ENCODE data around the gene CD9.
A peak's percentile ranks its signal among the peaks of the same experiment; 100 is the strongest.

The CD9 gene

GRCh38 chr12:6285063-6285477 lies 84.9 kb downstream of the CD9 start:
- TF ChIP-seq ZNF8 (CRISPR knock-in tag; IDR thresholded peaks at IDR 0.05) (no peak), PPARA (CRISPR knock-in tag; IDR thresholded peaks at IDR 0.05; ENCODE audit: borderline replicate concordance) (no peak), BACH2 (CRISPR knock-in tag; IDR thresholded peaks at IDR 0.05; ENCODE audit: borderline replicate concordance) (no peak), ESRRG (CRISPR knock-in tag; IDR thresholded peaks at IDR 0.05) (no peak), ZFP30 (CRISPR knock-in tag; IDR thresholded peaks at IDR 0.05) (no peak), TCF4 (CRISPR knock-in tag; IDR thresholded peaks at IDR 0.05; ENCODE audit: borderline replicate concordance) (no peak), CSRNP3 (CRISPR knock-in tag; IDR thresholded peaks at IDR 0.05) (no peak), POU6F1 (CRISPR knock-in tag; IDR thresholded peaks at IDR 0.05; ENCODE audit: borderline replicate concordance, low read depth) (no peak), SNAI2 (CRISPR knock-in tag; IDR thresholded peaks at IDR 0.05) (no peak), ZNF565 (CRISPR knock-in tag; conservative IDR thresholded peaks at IDR 0.05; ENCODE audit: low read depth) (no peak), PATZ1 (CRISPR knock-in tag; IDR thresholded peaks at IDR 0.05; ENCODE audit: borderline replicate concordance) (no peak), TOX (CRISPR knock-in tag; IDR thresholded peaks at IDR 0.05; ENCODE audit: borderline replicate concordance) (no peak), ARNTL (CRISPR knock-in tag; IDR thresholded peaks at IDR 0.05; ENCODE audit: borderline replicate concordance, low read depth) (no peak), GLIS3 (CRISPR knock-in tag; IDR thresholded peaks at IDR 0.05) (no peak), ZC3H10 (CRISPR knock-in tag; IDR thresholded peaks at IDR 0.05) (no peak), CSDC2 (CRISPR knock-in tag; IDR thresholded peaks at IDR 0.05) (no peak), RARB (CRISPR knock-in tag; IDR thresholded peaks at IDR 0.05) (no peak), ZNF70 (CRISPR knock-in tag; IDR thresholded peaks at IDR 0.05) (no peak)
- ATAC-seq, result peak; percentile 82

GRCh38 chr12:6285532-6286306 lies 85.5 kb downstream of the CD9 start:
- no peak for TF ChIP-seq TSHZ2 (CRISPR knock-in tag; IDR thresholded peaks at IDR 0.05)
- no peak for TF ChIP-seq POU6F1 (CRISPR knock-in tag; IDR thresholded peaks at IDR 0.05; ENCODE audit: borderline replicate concordance, low read depth)
- no peak for TF ChIP-seq SNAI2 (CRISPR knock-in tag; IDR thresholded peaks at IDR 0.05)
- TF ChIP-seq GLIS3 (CRISPR knock-in tag; IDR thresholded peaks at IDR 0.05), result no peak
- TF ChIP-seq ZNF8 (CRISPR knock-in tag; IDR thresholded peaks at IDR 0.05), result no peak
- no peak for TF ChIP-seq ZFP3 (CRISPR knock-in tag; IDR thresholded peaks at IDR 0.05)
- no peak for TF ChIP-seq CREB5 (CRISPR knock-in tag; IDR thresholded peaks at IDR 0.05; ENCODE audit: low read depth)
- no peak for TF ChIP-seq ZFP30 (CRISPR knock-in tag; IDR thresholded peaks at IDR 0.05)
- TF ChIP-seq PATZ1 (CRISPR knock-in tag; IDR thresholded peaks at IDR 0.05; ENCODE audit: borderline replicate concordance), result no peak
- TF ChIP-seq ZNF70 (CRISPR knock-in tag; IDR thresholded peaks at IDR 0.05), result no peak
- TF ChIP-seq ZC3H10 (CRISPR knock-in tag; IDR thresholded peaks at IDR 0.05), result no peak
- no peak for TF ChIP-seq ESRRG (CRISPR knock-in tag; IDR thresholded peaks at IDR 0.05)
- TF ChIP-seq OSR1 (CRISPR knock-in tag; IDR thresholded peaks at IDR 0.05), result no peak
- peak; percentile 11; the same call in 2 of the 3 replicates for ATAC-seq

Measured in SK-N-SH treated with all-trans-retinoic acid at 6 μM for 48 hours (cell line).